Measurements from ENCODE around the gene ADAMTSL3.

Gene ADAMTSL3

GRCh38 chr15:83653639-83654378 lies at the start of gene ADAMTSL3:
Gene ADAMTSL3, plus strand, starts transcription at chr15:83654123. Its CDS starts 1,639 bp downstream, at chr15:83655762.
- no peak for DNase-seq
- Mint-ChIP-seq H3K27ac (no peak within 1 kb of the TSS), H3K36me3 (no peaks in the 10 kb centered on the region), H3K27me3 (peaks cover 33 to 50% of the 10 kb centered on the region in 2 donors), H3K4me1 (no peaks in the 10 kb centered on the region), H3K4me3 (no peak within 1 kb of the TSS), H3K9me3 (peaks cover 0 to 3% of the 10 kb centered on the region in 2 donors)
- ATAC-seq (replicated peaks): no peak

GRCh38 chr15:83604549-83604948 lies 49.4 kb upstream of the ADAMTSL3 start:
- DNase-seq (no peak), ATAC-seq (replicated peaks) (no peak)
- Mint-ChIP-seq H3K4me1 (no peaks in the 10 kb centered on the region), H3K4me3 (no peak overlapping the region), H3K36me3 (no peaks in the 10 kb centered on the region), H3K27me3 (peaks cover 0 to 6% of the 10 kb centered on the region in 2 donors), H3K9me3 (peaks cover 10% of the 10 kb centered on the region in 2 donors), H3K27ac (no peak overlapping the region)

- Mint-ChIP-seq H3K27ac (no peak overlapping the region), H3K27me3 (peaks cover 2 to 6% of the 10 kb centered on the region in 2 donors), H3K4me3 (no peak overlapping the region), H3K4me1 (no peaks in the 10 kb centered on the region), H3K36me3 (no peaks in the 10 kb centered on the region), H3K9me3 (peaks cover 4 to 7% of the 10 kb centered on the region in 2 donors)
- ATAC-seq (replicated peaks) (no peak), DNase-seq (no peak)
Measured at GRCh38 chr15:83605111-83605945, 48.6 kb upstream of the ADAMTSL3 start.

GRCh38 chr15:83610132-83610531 lies 43.8 kb upstream of the ADAMTSL3 start:
- no peak for ATAC-seq (replicated peaks)
- H3K4me1 Mint-ChIP-seq: no peaks in the 10 kb centered on the region
- no peak overlapping the region for H3K27ac Mint-ChIP-seq
- H3K9me3 Mint-ChIP-seq: peaks cover 3% of the 10 kb centered on the region in 2 donors
- DNase-seq: no peak
- peaks cover 4 to 5% of the 10 kb centered on the region in 2 donors for H3K27me3 Mint-ChIP-seq
- no peaks in the 10 kb centered on the region for H3K36me3 Mint-ChIP-seq
- H3K4me3 Mint-ChIP-seq: no peak overlapping the region

GRCh38 chr15:83610901-83611685 lies 42.8 kb upstream of the ADAMTSL3 start:
- H3K4me3 Mint-ChIP-seq: no peak overlapping the region
- no peaks in the 10 kb centered on the region for H3K36me3 Mint-ChIP-seq
- H3K27me3 Mint-ChIP-seq: peaks cover 4 to 5% of the 10 kb centered on the region in 2 donors
- ATAC-seq (replicated peaks): no peak
- H3K27ac Mint-ChIP-seq: no peak overlapping the region
- peaks cover 3% of the 10 kb centered on the region in 2 donors for H3K9me3 Mint-ChIP-seq
- no peak for DNase-seq
- H3K4me1 Mint-ChIP-seq: no peaks in the 10 kb centered on the region

GRCh38 chr15:83612226-83612625 lies 41.7 kb upstream of the ADAMTSL3 start:
- no peak for ATAC-seq (replicated peaks)
- DNase-seq: no peak
- peaks cover 4 to 5% of the 10 kb centered on the region in 2 donors for H3K27me3 Mint-ChIP-seq
- H3K27ac Mint-ChIP-seq: no peak overlapping the region
- no peaks in the 10 kb centered on the region for H3K36me3 Mint-ChIP-seq
- H3K4me3 Mint-ChIP-seq: no peak overlapping the region
- no peaks in the 10 kb centered on the region for H3K4me1 Mint-ChIP-seq
- peaks cover 3% of the 10 kb centered on the region in 2 donors for H3K9me3 Mint-ChIP-seq

- H3K9me3 Mint-ChIP-seq: peaks cover 3% of the 10 kb centered on the region in 2 donors
- no peaks in the 10 kb centered on the region for H3K36me3 Mint-ChIP-seq
- peaks cover 4 to 5% of the 10 kb centered on the region in 2 donors for H3K27me3 Mint-ChIP-seq
Measured at GRCh38 chr15:83612898-83613635, 40.9 kb upstream of the ADAMTSL3 start.

GRCh38 chr15:83613714-83614113 lies 40.2 kb upstream of the ADAMTSL3 start:
- H3K27ac Mint-ChIP-seq: no peak overlapping the region
- H3K27me3 Mint-ChIP-seq: peaks cover 4 to 5% of the 10 kb centered on the region in 2 donors
- no peak overlapping the region for H3K4me3 Mint-ChIP-seq
- no peak for DNase-seq
- no peak for ATAC-seq (replicated peaks)
- peaks cover 3% of the 10 kb centered on the region in 2 donors for H3K9me3 Mint-ChIP-seq
- no peaks in the 10 kb centered on the region for H3K36me3 Mint-ChIP-seq
- H3K4me1 Mint-ChIP-seq: no peaks in the 10 kb centered on the region

More at GRCh38 chr15:83612898-83613635, 40.9 kb upstream of the ADAMTSL3 start:
- no peak for ATAC-seq (replicated peaks)
- DNase-seq: no peak
- Mint-ChIP-seq H3K4me1 (no peaks in the 10 kb centered on the region), H3K27ac (no peak overlapping the region), H3K4me3 (no peak overlapping the region)

- Mint-ChIP-seq H3K9me3 (peaks cover 5 to 9% of the 10 kb centered on the region in 2 donors), H3K36me3 (no peaks in the 10 kb centered on the region), H3K4me1 (no peaks in the 10 kb centered on the region), H3K27me3 (peaks cover 0 to 5% of the 10 kb centered on the region in 2 donors), H3K4me3 (no peak overlapping the region), H3K27ac (no peak overlapping the region)
- DNase-seq (no peak), ATAC-seq (replicated peaks) (no peak)
Measured at GRCh38 chr15:83616840-83617239, 37.1 kb upstream of the ADAMTSL3 start.

GRCh38 chr15:83626171-83626802 lies 27.6 kb upstream of the ADAMTSL3 start:
- Mint-ChIP-seq H3K4me3 (no peak overlapping the region), H3K36me3 (no peaks in the 10 kb centered on the region), H3K27me3 (no peaks in the 10 kb centered on the region), H3K9me3 (peaks cover 5 to 13% of the 10 kb centered on the region in 2 donors), H3K27ac (no peak overlapping the region), H3K4me1 (no peaks in the 10 kb centered on the region)
- DNase-seq (peak; percentile 2), ATAC-seq (replicated peaks) (peak; percentile 65 to 77)

- no peaks in the 10 kb centered on the region for H3K4me1 Mint-ChIP-seq
- DNase-seq (no peak), ATAC-seq (replicated peaks) (no peak)
- H3K4me3 Mint-ChIP-seq: no peak overlapping the region
- peaks cover 10 to 21% of the 10 kb centered on the region in 2 donors for H3K9me3 Mint-ChIP-seq
- H3K36me3 Mint-ChIP-seq: peaks cover 0 to 3% of the 10 kb centered on the region in 2 donors
- H3K27me3 Mint-ChIP-seq: no peaks in the 10 kb centered on the region
- no peak overlapping the region for H3K27ac Mint-ChIP-seq
Measured at GRCh38 chr15:83631534-83631933, 22.4 kb upstream of the ADAMTSL3 start.

GRCh38 chr15:83643201-83643600 lies 10.7 kb upstream of the ADAMTSL3 start:
- H3K4me3 Mint-ChIP-seq: no peak overlapping the region
- H3K4me1 Mint-ChIP-seq: no peaks in the 10 kb centered on the region
- no peak overlapping the region for H3K27ac Mint-ChIP-seq
- H3K27me3 Mint-ChIP-seq: no peaks in the 10 kb centered on the region
- H3K9me3 Mint-ChIP-seq: peaks cover 15% of the 10 kb centered on the region in 2 donors
- no peak for ATAC-seq (replicated peaks)
- H3K36me3 Mint-ChIP-seq: peaks cover 0 to 2% of the 10 kb centered on the region in 2 donors
- no peak for DNase-seq

GRCh38 chr15:83644439-83644838 lies 9.5 kb upstream of the ADAMTSL3 start:
- peaks cover 15% of the 10 kb centered on the region in 2 donors for H3K9me3 Mint-ChIP-seq
- H3K36me3 Mint-ChIP-seq: peaks cover 0 to 2% of the 10 kb centered on the region in 2 donors
- no peak for DNase-seq
- H3K27me3 Mint-ChIP-seq: no peaks in the 10 kb centered on the region
- ATAC-seq (replicated peaks): no peak
- no peak overlapping the region for H3K4me3 Mint-ChIP-seq
- no peaks in the 10 kb centered on the region for H3K4me1 Mint-ChIP-seq
- no peak overlapping the region for H3K27ac Mint-ChIP-seq

All from stimulated activated naive B cell treated with anti-CD40 and anti-IgM and Interleukin-4, amounts not matched to agents 10 μg/mL and 1 μg/mL and 100 μg/mL, for 72 hours (primary cell).